ENCODE results near the gene ARL8B.
"Not testable (repeated sequence)": the region's sequence is repeated elsewhere in the genome, so short reads cannot be mapped to it uniquely, and the experiment has no call there.

Gene ARL8B

DNA sequence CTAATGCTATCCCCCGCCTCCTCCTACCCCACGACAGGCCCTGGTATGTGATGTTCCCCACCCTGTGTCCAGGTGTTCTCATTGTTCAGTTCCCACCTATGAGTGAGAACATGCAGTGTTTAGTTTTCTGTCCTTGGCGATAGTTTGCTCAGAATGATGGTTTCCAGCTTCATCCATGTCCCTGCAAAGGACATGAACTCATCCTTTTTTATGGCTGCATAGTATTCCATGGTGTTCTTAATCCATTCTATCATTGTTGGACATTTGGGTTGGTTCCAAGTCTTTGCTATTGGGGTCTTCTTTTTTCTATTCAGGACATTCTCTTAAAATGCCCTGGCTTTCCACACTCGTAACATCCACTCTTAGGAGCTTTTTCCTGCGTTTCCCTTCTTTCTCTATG lies 25.1 kb downstream of the ARL8B start:
- DNase-seq = not testable (repeated sequence)

DNA sequence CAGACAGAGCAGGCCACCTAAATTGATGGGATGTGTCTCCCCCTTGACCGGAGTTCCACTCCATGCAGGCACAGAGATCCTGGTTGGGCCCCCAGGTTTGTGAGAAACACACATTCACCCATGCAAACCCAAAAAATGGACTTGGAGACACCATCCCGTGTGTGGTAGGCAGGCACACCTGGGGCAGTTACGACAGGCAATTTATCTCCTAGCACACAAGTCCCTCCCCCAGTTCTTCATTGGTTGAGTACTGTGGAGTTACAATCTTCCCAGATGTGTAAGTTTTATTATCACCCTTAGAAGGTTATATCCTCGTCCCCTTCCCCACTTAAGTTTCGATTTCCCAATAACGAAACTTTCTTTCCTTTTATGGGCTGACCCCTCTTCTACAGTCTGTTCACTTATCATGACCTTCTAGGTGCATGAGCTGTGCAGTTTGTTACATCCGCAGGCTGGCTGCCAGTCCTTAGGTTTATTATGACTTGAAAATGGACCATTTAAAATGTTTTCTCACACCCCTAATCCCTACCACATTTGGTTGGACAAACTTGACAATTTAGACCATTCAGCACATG lies 27.3 kb downstream of the ARL8B start:
- DNase-seq = no peak

DNA sequence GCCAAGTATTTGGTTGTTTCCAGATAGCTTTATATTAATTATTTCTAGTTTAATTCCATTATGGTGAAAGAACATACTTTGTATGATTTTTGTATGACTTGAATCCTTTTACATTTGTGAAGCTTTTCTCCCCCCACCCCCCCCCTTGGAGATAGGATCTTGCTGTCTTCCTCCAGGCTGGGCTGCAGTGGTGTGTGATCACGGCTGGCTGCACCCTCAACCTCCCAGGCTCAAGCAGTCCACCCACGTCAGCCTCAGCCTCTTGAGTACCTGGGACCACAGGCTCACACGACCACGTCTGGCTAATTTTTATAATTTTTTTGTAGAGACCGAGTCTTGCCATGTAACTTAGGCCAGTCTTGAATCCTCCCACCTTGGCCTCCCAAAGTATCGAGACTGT lies 29.5 kb downstream of the ARL8B start:
- no peak for DNase-seq

DNA sequence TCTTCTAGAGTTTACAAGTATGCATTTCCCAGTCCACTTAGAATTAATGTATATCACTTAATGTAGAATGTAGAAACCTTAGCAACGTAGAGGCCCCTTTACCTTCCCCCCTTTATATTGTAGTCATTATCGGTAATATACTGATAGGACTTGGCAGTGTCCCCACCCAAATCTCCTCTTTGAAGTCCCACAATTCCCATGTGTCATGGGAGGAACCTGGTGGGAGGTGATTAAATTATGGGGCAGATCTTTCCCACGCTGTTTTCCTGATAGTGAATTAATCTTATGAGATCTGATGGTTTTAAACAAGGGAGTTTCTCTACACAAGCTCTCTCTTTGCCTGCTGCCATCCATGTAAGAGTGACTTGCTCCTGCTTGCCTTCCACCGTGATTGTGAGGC lies 31.0 kb downstream of the ARL8B start:
- no peak for DNase-seq

DNA sequence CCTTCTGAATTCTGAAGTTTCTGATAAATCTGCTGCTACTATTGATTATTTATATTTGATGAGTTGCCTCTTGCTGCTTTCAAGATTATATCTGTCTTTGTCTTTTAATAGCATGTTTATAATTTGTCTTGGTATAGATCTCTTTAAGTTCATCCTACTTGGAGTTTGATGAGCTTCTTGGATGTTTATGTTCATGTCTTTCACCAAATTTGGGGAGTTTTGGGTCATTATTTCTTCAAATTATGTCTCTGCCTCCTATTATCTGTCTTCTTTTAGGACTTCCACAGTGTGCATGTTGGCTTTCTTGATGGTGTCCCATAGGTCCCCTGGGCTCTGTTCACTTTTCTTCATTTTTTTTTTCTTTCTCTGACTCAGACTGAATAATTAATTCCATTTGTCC lies 33.1 kb downstream of the ARL8B start:
- no peak for DNase-seq

DNA sequence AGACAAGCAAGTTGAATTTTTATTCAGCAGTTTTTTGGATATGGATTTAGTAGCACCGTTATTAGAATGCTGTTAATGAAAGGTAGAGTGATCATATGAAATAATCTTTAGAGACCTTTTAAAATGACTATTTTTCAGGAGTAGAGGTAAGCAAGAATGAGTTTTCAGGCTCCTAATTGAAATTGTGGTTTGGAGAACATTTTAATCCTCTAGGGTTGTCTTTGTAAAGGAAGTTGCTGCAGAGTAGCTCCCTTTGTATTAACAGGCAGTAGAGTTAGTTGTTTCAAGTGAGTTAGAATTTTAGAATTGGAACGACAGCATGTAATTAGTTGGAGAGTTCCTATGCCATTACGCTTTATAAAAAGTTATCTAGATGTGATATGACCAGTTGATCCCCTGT lies 38.2 kb downstream of the ARL8B start:
- no peak for DNase-seq

DNA sequence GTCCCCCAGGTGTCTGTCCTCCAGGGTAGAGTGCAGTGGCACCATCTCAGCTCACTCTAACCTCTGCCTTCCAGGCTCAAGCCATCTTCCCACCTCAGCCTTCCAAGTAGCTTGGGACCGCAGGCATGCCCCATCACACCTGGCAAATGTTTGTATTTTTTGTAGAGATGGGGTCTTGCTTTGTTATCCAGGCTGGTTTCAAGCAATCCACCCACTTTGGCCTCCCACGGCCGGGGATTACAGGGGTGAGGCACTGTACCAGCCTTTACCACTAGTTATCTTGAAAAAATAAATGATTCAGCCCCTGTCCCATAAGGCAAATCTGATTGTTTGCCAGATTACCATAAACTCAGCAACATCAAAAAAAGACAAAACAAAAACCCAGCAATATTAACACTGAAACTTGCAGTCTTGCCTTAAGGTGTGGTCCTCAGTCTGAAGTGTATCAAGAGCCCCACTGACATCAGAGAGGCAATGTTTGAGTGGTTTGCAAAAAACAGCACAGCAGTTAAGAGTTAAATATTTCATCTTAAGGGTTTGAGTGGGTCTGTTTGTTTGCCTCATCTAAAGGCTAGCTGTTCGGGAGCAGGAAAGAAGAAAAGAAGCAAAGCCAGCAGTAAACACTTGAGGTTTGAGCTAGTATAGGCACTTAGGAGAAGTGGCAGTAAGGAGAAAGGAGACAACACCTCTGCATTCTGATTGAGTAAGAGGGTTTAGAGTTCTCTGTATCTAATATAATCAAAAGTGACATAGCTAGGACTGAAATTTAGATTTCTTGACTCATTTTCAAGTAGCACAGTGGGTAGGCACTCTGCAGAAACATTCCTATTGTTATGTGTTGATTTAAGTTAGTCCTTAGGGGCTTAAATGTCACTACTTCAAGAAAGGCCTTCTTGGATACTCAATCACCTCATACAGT lies 39.1 kb downstream of the ARL8B start:
- DNase-seq = no peak

DNA sequence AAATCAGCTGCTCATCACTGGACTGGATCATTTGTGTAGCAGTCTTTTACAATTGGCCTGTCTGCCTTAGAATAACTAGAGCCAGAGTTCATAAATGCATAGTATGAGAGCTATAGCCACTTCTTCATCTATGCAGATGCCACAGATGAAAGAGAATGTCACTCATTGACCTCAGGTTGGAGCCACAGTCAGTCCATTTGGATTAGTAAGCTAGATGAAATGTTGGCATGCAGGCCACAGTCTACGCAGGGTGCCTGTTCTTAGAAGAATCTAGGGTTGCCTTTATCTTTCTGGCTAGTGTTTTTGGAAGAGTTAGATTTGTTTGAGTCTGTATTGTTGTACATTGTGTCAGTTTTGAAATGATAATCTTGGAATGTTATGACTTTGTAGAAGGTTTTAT lies 40.0 kb downstream of the ARL8B start:
- DNase-seq = no peak

DNA sequence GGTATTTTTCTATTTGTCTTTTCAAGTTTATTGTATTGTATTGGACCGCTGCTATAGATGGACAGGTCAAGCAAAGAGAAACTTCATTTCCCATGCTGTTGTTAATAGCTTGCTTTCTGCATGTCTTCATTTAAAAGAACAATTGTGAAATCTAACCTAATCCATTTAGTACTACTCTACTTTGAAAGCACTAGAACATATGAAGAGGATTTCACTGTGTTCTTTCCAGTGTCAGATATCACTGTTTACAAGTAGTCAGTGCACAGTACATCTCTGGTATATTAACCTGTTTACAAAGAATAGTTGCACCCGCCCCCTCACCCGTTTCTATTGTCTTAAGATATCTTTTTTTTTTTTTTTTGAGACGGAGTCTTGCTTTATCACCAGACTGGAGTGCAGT lies 43.6 kb downstream of the ARL8B start:
- no peak for DNase-seq

DNA sequence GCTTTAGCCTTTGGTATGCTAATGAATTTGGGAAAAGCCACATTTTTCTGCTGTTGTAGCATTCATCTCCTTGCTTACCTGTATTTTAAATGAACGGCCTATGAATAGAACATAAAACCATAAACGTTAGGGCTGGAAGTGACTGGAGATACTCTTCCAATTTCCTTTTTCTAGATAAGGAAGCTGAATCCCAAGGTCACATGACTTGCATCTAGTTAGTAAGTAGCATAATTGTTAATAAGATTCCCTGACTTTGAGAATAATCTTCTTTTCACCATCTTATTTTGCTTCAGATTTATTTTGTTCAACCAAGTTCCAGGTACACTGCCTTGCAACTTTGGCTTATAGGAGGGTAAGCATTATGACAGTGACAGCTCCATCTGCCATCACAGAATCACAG lies 44.8 kb downstream of the ARL8B start:
- no peak for DNase-seq

DNA sequence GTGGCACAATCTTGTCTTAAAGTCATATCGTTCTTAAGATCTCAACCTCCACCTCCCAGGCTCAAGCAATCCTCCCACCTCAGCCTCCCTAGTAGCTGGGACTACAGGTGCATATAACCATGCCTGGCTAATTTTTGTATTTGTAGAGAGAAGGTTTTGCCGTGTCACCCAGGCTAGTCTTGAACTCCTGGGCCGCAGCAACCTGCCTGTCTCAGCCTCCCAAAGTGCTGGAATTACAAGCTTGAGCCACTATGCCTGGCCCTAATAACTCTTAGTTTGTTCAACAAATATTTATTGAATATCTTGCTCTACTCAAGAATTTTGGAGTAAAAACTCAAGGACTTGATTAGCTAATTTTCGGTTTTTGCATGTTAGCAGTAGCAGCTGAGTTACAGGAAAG lies 46.0 kb downstream of the ARL8B start:
- DNase-seq = no peak

DNA sequence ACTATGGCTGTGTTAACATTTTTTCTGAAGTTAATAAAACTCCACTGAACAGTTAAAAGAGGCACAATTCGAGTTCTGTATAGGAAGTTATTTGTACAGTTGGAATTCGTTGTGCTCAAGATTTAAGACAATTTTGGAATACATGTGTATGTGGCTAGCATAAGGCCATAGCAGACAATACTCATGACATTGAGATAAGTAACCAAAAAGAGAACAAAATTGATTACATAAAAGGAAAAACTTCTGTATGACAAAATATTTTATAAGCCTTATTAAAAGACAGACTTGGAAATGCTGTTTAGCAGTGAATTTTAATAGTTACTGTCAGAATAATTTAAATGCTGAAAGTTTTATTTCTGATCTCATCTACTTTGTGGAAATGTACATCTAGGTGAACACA lies 47.7 kb downstream of the ARL8B start:
- no peak for DNase-seq

DNA sequence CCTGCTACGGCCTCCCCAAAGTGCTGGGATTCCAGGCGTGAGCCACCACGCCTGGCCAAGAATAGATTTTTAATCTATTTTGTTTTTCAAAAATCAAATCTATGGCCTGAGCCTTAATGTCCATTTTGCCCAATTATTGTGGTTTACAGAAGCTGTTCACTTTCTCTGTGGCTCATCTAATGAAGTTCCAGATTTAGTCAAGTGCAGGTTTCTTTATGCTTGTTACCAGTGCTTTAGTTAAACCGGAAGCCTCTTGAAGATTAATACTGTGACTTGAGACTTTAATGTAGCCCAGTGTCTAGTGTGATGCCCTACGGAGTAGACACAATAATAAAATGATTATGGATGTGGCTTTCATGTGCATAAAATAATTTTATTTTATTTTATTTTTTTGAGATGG lies 48.9 kb downstream of the ARL8B start:
- no peak for DNase-seq

DNA sequence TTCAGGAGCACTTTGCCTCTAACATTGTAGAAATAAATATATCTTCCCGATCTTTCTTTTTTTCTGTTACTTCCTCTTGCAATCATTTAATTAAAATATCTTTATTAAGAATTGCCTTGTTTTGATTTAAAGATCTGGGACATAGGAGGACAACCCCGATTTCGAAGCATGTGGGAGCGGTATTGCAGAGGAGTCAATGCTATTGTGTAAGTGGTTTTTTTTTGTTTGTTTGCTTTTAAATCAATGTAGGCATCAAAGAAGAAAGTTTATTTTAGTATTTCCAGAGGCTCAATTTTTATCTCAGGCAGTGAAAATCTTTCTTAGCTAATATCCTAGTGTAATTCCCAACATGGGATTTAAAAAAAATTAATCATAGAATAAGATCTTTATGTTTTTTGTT lies 49.9 kb downstream of the ARL8B start:
- no peak for DNase-seq

DNA sequence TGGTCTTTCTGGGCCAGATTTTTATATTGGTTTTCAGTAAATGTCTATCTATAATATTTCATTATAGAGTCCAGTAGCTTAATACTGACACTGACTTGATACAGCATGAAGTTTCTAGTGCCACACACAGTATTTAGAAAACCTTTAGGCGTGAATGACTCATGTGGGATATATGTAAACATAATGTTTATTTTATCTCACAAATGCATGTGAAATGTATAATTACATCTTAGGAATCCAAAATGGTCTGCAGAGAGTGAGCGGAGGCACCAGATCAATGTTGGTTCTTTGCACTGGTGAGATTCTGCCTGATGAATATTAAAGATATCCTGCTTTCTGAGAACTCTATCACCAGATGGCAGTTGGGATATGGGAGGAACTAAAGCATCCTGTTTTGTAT lies 56.9 kb downstream of the ARL8B start:
- DNase-seq = not testable (repeated sequence)

DNA sequence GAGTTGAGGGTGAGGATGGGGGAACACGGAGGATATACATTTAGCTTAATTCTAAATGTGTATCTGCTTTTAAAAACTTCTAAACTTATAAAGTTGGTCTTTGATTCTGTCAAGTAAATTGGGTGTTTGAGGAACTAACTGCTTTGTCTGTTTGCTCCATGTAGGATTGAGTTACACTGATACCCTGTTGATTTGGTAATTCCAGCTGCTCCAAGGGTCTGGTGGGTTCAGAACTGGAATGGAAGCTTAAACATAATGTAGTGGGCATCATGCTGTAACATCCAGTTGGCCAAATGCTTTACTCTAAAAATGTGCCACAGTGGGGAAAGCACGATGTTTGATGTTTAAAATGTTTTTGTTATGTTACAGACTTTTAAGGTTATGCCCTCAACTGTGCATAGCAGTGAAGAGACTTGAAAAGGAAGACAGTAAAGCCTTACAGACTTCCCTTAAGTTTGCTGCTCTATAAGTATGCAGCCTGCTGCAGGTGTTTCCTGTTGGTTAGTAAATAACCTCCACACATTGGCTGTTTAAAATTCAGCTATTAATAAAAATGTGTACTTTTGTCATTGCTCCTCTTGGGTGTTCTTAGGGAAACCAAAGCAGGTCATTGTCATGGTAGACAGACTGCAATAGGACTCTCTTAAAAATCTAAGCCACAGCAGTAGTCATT lies 59.5 kb downstream of the ARL8B start:
- DNase-seq = no peak

DNA sequence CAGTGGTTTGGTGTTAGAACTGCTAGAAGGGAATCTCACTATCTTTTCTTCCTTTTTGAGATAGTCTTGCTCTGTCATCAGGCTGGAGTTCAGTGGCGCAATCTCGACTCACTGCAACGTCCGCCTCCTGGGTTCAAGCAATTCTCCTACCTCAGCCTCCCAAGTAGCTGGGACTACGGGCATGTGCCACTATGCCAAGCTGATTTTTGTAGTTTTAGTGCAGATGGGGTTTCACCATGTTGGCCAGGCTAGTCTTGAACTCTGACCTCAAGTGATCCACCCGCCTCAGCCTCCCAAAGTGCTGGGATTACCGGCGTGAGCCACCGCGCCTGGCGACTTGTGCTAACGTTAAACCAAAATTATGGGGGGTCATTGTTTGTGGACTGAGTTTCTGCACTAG lies 61.6 kb downstream of the ARL8B start:
- DNase-seq = not testable (repeated sequence)

DNA sequence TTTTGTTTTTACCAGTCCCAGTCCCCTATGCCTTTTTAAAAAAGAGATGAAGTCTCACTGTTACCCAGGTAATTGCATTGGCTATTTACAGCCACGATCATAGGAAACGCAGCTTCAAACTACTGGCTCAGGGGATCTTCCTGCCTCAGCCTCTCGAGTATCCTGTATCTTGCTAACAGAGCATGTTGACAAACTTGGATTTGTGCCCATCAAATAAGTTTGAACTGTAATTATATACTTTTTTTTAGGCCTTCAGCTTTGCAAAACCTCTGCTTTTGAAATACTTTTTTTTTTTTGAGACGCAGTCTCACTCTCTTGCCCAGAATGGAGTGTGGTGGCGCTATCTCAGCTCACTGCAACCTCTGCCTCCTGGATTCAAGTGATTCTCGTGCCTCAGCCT lies 62.4 kb downstream of the ARL8B start:
- DNase-seq = no peak

DNA sequence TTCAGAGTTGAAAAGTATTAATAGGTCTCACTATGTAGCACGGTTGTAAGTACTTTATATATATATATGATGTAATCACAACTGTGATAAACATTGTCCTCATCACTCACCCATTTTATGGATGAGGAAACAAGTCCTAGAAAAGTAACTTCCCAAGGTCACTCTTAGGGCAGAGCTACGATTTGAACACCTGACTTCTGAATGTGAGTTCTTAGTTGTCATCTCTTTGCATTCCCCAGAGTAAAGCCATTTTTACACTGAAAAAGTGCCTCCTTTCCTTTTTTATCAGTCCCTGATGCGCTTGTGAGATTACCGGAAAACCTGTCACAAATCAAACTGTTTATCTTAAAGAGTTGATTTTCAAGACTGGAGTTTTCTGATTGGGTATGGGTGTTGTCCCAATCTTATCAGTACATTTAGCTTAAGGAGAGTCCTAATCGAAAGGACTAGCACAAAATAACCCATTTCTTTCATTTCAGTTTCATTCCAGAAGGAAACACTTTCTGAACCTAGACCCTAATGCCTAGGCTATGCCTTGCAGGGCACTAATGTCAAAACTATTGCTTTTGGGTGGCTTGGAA lies 63.1 kb downstream of the ARL8B start:
- DNase-seq = no peak

DNA sequence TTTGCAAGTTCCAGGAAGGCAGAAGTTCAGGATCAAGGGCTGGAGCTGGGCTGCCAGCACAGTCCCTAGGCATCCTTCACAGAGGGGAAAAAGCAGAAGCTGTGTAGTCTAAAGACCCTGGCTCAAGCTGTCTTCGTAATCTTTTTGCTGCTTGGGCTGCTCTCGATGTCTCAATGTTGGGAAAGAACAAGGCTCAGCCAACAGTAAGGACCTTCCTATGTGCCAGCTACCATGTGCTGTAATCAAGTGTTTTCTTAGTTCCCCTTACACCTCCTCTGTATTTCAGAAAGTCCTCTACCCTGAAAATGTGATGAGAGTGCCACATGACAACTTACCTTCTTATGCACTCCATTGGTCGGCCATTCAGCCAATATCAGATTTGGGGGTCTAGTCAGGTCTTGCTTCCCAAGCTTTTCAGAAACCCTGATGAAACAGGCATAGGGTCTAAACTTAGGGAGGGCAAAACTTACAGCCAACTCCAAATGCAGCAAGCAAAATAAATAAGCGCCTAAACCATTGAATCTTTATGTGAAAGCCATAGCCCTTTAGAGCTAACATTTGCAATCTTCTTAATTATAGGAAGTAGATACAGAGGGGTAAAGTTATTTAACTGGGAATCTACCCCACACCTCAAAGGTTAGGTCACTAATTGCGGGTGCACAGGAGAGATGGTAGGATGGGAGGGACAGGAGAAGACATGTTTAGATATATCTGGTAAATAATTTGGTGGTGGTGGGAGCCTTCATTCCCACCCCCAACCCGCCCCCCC lies 64.2 kb downstream of the ARL8B start:
- no peak for DNase-seq

DNA sequence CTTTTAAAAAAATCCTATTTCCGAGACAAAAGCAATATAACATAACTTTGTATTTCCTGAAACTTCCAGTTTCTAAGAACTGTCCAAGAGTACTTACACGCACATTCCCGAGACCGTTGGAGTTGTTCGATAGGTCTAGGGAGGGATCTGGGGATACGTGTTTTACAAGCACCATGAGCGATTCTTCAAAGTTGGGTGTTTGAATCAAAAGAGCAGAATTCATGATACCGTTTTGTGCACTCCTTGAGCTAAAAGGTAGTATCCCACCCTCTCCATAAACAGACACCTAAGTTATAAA lies 64.7 kb downstream of the ARL8B start:
- DNase-seq = no peak

DNA sequence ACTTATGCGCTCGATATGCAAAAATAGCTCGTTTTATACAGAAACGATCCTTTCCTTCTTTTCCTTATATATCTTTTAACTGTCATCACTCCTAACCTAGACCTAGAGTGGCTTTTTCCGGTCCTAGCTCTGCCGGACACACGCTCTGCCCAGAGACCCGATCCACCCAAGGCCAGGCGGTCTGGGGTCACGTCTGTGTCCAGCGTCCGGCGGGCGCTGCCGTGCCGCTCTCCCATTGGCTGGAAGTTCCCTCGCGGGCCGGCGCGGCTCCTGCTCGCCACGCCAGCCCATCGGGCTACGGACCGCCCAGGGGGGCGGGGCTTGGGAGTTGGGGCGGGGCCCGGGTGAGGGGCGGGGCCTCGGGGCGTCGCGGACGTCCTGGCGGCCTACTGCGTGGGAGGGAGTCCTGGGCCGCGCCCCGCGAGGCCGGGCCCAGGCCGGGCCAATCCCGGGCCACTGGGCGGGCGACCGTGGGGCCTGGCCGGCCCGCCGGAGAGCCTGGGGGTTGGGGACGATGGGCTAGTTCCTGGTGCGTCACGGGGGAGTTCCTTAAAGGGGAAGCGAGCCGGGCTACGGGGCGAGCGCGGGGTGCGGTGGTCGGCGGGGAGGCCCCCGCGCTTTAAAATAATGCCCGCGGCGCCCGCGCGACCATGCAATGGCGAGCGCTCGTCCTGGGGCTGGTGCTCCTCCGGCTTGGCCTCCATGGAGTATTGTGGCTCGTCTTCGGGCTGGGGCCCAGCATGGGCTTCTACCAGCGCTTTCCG lies 65.2 kb downstream of the ARL8B start, which contains the start of gene EDEM1:
TSS of gene EDEM1 (plus strand) at position 552 of the 764 bp plus-strand sequence. CDS start at position 651, 99 bp downstream.
- DNase-seq = peak; percentile 94

Data from T-helper 9 cell (primary cell).